GM19455 (cell line): ENCODE data around the gene ARHGAP22.

Source experiments
- ATAC-seq: cut with Tn5 transposase; IDR thresholded peaks from one replicate; pipeline ENCODE4 v1.9.1; 2021; ENCODE audit not compliant: unreplicated experiment

Gene ARHGAP22

DNA sequence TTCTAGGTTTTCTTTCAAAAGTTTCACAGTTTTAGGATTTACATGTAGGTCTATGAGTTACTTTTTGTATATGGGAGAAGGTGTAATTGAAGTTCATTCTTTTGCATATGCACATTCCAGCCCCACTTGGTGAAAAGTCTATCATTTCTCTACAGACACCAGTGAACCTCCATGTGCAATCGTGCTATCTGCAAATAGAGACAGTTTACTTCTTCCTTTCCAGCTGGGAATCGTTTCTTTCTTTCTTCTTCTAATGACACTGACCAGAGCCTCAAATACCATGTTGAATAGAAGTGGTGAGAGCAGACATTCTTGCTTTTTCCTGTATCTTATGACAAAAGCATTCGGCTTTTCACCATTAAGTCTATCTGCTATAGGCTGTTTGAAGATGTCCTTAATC lies 122.7 kb downstream of the ARHGAP22 start:
- no peak for ATAC-seq

DNA sequence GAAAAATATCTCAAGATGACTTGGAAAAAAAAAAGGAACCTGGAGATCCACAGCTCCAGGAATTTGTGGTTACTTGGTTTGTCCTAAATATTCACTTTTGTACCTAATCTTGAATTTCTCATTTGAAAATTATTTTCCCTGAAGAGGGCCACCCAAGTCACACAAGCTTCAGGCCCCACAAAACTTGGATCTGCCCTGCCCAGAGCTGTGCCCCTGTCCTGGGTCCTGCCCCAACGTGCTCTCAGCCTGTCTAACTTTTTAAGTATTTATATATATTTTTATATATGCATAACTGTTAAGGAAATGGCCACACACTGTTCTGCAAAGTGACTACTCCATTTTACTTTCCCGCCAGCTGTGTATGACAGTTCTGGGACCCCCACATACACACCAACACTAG lies 123.5 kb downstream of the ARHGAP22 start:
- ATAC-seq = no peak

DNA sequence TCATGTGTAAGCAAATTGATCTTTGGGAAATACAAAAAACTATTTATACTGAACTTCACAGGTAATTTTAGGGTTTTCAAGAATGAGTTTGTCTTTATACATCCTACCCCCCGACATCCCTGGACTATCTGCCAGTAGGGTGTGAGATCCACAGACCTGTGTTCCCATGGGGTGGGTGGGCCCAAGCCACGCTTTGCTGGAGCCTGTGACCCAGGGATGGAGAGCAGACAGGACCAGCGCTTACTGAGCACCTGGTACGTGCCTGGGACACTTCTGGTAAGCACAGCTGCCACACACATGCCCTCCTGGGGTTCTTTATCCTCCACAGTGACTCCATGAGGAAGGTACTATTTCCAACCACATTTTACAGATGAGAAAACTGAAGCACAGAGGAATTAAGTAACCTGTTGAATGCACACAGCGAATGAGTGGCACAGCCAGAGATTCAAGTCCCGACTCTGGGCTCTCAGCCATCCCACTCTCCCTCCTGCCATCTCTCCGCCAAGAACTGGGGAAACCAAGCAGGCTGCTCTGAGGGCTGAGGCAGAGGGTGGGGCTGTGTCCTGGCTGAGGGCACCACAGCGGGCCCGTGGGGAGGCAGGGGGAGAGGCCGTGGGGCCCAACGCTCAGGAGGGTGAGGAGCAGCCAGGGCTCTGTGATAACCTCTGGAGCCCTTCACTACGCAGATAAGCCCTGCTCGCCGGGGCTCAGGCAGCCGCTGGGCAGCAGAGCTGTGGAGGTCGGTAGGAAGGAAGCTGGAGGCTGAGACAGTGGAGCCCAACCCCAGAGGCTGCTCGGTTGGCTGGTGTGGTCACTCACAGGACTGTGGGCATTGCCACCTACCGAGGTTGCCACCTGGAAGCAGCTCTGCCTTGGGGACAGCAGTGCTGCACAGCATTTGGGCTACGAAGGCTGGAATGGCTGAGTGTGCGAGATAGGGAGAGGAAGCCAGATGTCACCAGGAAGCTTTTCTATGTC lies 124.2 kb downstream of the ARHGAP22 start:
- no peak for ATAC-seq

DNA sequence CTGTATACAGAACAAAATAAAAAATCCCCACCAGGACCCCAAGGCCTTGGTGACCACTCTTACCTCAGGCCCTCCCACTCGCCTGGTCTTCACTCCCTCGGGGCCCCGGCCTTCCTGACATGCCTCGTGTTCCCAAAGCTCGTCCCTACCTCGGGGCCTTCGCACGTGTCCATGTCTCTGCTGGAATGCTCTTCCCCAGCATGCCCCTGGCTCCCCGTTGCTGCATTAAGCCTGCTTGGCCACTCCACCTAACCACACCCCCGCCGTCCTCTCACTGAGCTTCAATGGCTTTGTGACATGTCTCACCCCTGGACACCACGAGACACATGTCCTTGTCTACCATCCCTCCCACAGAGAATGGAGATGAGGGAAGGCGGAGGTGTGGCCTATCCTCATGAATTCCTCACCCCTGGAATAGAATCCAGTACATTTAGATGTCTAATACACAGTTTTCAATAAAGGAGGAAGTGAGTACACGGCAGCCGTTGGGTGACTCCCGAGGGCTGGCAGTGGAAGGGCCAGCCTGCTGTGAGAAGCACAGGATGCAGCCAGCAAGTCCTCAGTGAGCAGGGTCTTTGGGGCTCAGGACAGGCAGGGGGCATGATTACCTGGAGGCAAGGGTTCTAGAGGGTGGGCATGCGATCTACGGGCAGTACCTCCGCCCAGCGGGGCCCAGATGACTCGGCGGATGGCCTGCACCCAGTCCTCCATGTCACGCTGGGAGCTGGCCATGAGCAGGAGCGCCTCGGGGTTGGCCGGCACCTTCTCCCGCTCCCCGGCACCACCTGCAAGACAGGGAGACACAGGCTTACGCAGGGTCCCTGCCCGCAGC lies 125.7 kb downstream of the ARHGAP22 start:
- no peak for ATAC-seq

DNA sequence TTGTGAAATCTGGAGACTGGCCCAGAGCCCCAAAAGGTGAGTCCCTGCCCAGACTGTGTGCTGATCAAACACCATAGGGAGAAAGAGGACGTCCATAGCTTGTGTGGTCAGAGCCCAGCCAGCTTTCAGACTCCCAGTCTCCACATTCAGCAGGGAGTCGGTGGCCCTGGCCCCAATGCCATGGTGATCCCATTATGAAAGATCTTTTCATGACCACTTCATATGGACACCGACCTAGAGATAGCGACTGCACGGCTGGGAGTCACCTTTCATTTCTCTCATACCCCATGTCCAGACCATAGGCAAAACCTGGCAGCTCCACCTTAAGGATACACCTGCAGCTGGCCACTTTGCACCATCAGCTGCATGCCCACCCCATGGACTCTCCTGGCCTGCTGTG lies 126.4 kb downstream of the ARHGAP22 start:
- ATAC-seq = no peak

DNA sequence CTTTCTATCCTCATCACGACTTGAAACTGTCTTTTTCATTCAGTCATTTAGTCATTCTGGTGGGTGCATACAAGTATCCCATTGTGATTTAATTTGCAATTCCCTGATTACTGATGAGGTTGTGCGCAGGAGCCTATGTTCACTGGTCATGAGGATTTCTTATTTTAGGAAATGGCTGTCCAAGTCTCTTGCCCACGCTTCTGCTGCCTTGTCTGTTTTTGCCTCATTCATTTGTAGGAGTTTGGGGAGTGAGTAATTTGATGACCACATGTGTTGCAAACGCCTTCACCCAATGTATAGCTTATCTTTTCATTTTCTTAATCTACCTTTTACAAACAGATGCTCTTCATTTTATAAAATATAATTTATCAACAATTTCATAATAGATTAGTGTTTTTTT lies 127.3 kb downstream of the ARHGAP22 start:
- no peak for ATAC-seq

DNA sequence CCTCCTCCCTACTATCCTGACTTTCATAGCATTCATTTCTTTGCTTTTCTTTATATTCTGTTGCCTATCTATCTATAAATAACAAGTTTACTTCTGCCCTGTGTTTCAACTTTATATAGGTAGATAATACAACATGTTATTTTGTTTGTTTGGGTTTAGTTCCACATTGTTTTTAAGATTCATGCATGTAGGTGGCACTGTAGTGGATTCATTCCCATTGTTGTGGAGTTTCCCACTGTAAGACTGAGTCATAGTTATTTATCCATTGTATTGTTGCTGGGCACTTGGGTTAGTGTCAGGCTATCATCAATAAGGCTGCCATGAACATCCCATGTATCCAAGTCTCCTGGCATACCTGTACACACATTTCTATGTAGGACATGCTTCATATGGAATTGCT lies 127.7 kb downstream of the ARHGAP22 start:
- ATAC-seq = no peak

DNA sequence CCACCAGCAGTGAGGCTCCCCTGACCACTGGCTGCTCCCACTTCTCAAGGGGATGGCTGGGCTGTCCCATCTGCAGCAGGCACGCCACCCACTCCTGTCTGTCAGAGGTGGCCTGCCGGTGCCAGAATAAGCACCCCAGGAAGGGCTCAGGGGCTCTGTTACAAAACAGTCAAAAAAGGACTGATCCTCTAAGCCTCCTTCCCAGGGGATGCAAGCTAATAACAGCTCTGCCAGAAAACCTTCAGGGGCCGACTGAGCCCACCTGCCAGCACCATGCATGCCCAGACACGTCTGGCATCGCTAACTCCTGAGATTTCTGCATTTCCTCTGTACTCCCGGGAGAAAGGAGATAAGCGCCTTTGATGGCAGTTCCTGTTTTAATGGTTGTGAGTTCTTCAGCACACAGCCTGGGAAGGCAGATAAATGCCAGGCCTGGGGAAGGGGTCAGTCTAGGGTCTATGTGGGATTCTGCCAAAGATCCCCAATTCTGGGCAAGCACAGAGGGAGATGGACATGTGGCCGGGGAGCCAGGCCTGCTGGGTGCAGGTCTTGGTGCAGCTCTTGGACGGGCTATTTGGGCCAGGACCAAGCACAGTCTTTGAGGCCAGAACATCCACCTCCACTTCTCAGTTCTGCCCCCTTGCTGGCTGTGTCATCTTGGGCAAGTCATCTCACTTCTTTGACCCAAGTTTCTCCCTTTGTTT lies 128.4 kb downstream of the ARHGAP22 start:
- no peak for ATAC-seq

DNA sequence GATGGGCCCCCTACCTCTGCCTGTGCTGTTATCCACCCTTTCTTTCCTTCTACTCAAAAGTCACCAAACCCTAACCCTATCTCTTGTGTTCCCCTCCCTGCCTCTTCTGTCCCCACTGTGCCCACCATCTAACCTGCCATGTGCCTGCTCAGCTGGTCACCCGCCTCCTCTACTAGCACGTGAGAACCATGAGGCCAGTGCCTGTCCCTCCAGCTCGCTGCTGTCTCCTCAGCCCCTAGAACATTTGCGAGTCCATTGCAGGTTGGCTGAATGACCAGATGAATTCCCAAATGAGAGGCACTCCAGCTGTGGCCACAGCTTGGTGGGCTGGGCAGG lies 129.0 kb downstream of the ARHGAP22 start:
- ATAC-seq = no peak

DNA sequence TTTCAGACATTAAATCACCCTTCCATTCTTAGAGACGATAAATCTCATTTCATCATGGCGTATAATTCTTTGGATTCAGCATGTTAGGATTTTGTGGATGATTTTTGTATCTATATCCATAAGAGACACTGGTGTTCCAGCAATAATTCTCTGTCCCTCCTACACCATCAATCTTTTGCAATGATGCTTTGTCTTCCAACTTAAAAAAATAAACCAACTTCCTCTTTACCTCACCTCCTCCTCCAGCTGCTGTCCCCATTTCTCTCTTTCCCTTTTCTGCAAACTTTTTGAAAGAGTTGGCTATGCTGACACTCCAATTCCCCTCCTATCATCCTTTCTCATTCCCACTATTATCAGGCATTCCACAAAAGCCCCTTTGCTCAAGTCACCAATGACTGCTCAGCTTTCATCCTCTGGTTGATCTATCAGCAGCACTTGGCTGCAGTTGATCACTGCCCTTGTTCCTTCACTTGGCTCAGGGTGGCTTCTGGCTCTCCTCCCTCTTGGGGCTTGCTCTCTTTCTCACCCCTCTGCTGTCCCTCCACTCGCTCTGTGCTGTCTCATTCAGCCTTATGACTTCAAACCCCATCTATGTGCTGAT lies 130.0 kb downstream of the ARHGAP22 start:
- ATAC-seq = no peak

DNA sequence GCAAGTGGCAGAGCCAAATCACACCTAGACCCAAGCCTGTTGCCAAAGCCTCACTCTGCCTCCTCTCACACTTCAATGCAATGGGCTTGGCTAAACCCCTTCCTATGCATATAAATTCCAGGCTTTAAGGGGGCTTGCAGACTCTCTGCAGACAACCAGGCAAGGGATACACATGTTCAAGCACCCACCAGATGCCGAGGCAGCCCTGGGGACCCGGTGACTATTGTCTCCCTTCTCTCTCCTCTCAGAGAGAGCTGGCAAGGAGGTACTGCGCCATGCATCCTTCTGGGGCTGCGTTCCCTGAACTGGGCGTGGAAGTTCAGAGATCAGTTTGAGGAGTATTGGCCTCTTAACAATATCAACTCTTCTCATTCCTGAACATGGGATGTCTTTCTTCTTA lies 131.2 kb downstream of the ARHGAP22 start:
- ATAC-seq = no peak

DNA sequence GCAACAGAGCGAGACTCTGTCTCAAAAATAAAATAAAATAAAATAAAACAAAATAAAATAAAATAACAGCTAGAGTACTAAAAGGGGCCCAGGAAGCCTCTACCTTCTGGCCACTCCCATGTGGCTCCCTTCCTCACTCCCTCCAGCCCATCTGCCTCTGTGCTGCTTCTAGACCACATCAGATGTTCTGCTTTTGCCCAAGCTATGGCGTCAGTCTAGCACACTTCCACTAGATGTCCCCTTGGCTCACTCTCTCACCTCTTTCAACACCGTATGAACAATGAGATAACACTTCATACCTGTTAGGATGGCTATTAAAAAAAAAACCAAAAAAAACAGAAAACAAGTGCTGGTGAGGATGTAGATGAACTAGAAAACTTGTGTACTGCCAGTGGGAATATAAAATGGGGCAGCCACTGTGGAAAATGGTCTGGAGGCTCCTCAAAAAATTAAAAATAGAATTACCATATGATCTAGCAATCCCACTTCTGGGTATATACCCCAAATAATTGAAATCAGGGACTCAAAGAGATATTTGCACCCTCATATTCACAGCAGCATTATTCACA lies 132.3 kb downstream of the ARHGAP22 start:
- no peak for ATAC-seq

DNA sequence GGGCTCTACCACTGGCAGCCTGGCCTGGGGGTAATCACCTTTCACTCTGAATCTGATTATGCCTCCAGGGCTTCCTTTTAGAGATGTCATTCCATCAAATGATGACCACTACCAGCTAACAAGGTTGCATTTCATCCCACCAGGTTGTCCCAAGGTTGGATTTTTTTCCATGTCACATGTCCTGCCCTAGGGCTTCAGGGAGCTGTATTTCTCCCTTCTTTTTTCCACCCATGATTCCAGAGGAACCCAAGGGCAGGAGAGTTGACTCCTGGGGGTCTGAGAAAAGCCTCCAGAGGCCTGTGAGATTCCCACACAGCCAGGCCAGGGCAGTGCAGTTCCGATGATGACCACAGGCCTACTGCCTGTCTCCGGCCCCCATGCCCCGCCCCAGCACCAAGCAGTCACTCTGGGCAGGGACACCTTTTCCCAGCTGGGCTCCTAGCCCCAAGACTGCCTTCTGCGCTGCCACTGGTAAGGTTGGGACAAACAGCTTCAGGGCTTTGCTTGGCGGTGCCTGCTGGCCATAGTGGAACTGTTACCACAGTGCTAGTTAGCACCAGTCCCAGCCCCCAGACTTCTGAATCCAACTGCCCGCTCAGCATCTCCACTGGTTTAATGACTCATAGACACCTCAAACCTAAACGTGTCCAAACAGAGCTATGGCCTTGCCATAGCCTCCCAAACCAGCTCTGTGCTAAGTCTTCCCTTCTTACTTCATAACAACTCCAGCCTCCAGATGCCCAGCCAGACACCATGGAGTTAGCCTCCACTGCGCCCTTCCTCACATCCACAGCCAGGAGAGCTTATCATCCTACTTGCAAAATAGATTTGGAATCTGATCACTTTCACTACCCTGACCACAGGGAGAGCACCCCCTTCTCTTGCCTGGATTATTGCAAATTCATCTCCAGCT lies 133.7 kb downstream of the ARHGAP22 start:
- ATAC-seq = no peak

DNA sequence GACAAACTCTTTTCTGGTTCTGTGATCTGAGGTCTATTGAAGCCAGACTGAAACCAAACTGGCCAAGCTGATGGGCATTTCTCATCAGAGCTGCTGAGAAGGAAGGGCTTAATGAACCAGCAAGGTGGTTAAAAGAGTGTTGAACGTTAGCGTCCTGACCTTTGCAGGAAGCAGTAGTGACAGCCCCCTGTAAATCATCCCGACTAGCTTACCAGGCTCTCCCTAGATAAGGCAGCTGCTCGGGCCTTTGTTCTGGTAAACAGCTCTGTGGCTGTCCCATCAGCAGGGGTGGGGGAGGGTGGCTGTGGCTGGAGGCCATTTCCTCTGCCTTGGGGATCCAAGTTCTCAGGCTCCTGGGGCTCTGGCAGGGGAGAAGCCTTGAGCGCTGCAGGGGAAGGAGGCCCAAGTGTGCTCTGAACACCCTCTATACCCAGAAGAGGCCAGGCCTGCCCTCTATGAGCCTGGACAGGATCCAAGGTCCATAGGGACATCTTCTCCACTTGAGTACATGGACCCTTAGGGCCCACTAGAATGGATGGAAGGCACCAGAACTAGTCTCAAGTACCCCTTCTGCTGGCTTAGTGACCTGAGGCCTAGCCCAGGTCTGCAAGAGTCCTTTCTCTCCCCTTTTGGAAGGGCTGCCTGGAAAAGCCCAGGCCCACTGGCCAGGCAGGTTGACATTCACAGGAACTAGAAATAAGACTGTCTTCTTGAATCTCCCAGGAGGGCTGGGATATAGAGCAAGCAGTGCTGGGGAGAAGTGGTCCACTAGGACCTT lies 134.6 kb downstream of the ARHGAP22 start:
- ATAC-seq = no peak

DNA sequence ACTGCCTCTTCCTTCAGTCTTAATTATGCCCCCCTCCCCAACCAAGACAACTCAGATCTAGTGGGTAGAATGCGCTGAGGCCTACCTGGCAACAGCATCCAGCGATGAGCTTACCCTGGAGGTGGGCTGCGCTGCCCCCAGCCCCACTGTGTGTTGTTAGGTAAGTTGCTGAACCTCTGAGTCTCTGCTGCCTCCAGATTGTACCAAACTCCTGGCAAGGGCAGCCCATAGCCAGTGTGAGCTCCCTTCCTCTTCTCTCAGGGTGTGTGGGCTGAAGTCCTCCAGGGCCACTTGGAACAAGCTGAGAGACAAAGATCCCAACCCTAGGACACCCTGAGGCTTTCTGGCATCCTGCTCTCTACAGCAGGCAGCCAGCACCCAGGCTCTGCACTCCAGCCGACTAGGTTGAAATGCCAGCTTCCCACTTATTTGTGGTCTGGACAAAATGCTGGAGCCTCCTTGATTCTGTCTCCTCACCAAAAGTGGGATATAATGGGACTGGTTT lies 135.3 kb downstream of the ARHGAP22 start:
- ATAC-seq = no peak

DNA sequence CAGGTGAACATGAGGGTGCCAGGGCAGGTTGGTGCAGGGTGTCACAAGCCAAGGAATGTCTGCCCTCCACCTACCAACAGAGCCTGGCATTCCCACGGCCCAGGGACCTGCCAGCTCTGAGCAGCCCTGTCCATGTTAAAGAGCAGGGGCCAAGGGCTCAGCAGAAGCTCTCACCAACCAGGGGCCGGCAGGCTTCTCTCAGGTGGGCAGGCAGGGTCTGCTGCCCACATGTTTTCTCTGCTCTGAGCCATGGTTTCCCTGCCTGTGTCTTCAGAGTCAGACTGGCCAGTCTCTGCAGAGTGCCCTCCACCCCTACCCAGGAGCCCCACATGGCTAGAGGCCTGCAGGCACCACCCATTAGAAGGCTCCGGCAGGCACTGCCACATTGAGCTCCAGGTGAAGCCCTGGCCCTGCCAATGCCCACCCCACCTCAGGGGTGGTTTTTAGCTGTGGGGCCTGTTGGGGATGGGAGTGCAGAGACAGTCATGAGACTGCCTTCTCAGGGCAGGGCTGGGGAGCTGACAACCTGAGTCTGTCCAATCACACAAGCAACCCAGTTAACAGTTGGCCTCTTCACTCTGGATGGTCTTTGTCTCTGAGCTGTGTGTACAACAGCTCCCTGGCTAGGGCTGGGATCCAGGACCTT lies 135.9 kb downstream of the ARHGAP22 start:
- ATAC-seq = no peak

DNA sequence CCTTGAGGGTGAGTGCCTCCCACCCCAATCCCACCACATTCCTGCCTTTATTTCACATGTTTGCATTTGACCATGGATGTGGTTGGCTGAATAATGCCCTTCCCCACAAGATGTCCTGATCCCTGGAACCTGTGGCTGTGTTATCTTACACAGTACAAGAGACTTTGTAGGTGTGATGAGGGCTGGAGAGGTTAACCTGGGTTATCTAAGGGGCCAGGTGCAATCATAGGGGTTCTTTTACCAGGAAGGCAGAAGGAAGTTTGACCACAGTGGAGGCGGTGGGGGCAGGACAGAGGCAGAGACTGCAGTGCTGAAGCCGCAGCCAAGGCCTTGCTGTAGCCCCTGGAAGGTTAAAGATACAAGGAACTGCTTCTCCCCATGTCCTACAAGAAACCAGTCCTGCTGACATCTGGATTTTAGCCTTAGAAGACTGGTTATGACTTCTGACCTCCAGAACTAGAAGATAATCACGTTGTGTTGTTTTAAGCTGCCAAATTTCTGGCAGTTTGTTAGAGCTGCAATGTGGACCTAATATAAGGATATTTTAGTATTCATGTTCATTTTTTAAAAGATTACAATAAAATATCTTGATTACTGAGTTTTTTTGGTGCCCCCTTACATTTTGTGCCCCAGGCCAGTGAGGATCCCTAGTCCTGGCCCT lies 136.6 kb downstream of the ARHGAP22 start:
- ATAC-seq = no peak

DNA sequence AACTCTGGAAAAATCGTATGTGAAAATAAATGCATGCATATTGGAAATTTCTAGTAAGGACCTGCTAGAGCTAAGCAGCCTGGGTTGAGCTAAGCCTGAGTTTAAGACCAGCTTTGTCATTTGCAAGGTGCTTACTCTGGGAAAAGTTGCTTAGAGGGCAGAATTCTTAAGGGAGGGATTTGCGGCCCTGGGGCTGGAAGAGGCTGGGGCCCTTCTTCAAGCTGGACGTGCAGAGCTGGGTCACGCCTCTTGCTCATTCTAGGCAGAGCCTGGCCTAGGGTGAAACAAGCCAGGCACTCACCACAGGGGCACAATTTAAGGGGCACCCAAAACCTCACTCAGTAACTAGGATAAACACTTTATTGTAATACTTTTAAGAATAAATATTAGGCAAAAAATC lies 137.2 kb downstream of the ARHGAP22 start:
- ATAC-seq = no peak
